HepG2 (cell line): ENCODE measurements around the gene CNN3.

ENCODE experiments used
- MAFG ChIP-seq: sonication (generic); formaldehyde crosslinking; IDR thresholded peaks from 2 replicates; pipeline ENCODE4 v1.5.1; 2020; ENCODE audit warnings: mild to moderate bottlenecking, missing genetic modification reagents
- PHB2 ChIP-seq: fragments of 450-650 bp; IDR thresholded peaks from 2 replicates; pipeline ENCODE4 v1.6.1; 2018; ENCODE audit not compliant: partially characterized antibody
- POLR2AphosphoS5 ChIP-seq: IDR thresholded peaks from 2 replicates; pipeline ENCODE4 v1.6.1; 2012; ENCODE audit warnings: low read depth, low read length
- SP1 ChIP-seq, 2 experiments: fragments of 450-650 bp in 1 of 2; sonication (generic) in 1 of 2; formaldehyde crosslinking in 1 of 2; IDR thresholded peaks; 2 replicates each; pipeline versions ENCODE4 v1.4.0 to v1.6.1; 2016 to 2020; ENCODE audit warnings: missing genetic modification reagents in 1 of 2
- TEAD2 ChIP-seq: sonication (generic); formaldehyde crosslinking; IDR thresholded peaks from 2 replicates; pipeline ENCODE4 v1.9.0; 2021; ENCODE audit warnings: missing genetic modification reagents
- TF ChIP-seq, protein P1 (sequence below): sonication (generic); formaldehyde crosslinking; IDR thresholded peaks from 2 replicates; pipeline ENCODE4 v1.4.0; 2020; ENCODE audit warnings: missing genetic modification reagents, mild to moderate bottlenecking, borderline replicate concordance

DNA sequence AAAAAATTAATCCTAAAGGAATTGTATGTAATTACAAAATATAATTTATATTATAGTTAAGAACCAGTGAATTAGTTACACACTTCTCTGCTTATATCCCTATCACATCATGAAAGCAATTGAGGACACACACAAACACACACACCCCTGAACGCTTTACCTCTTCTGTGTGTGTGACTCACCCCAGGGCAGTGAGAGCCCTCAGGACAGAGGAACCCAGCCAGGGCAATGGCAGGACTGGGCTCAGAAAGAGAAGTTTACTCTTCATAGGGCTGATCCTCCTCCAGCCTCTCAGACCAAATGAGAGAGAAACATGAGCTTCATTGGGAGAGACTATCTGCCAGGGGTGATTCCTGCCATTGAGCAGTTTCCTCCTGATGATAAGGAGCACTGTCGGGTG lies 68.6 kb downstream of the CNN3 start:
- TF ChIP-seq, protein P1, sequence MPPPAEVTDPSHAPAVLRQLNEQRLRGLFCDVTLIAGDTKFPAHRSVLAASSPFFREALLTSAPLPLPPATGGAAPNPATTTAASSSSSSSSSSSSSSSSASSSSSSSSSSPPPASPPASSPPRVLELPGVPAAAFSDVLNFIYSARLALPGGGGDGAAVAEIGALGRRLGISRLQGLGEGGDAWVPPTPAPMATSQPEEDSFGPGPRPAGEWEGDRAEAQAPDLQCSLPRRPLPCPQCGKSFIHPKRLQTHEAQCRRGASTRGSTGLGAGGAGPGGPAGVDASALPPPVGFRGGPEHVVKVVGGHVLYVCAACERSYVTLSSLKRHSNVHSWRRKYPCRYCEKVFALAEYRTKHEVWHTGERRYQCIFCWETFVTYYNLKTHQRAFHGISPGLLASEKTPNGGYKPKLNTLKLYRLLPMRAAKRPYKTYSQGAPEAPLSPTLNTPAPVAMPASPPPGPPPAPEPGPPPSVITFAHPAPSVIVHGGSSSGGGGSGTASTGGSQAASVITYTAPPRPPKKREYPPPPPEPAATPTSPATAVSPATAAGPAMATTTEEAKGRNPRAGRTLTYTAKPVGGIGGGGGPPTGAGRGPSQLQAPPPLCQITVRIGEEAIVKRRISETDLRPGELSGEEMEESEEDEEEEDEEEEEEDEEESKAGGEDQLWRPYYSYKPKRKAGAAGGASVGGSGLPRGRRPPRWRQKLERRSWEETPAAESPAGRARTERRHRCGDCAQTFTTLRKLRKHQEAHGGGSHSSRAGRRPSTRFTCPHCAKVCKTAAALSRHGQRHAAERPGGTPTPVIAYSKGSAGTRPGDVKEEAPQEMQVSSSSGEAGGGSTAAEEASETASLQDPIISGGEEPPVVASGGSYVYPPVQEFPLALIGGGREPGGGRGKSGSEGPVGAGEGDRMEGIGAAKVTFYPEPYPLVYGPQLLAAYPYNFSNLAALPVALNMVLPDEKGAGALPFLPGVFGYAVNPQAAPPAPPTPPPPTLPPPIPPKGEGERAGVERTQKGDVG = no peak
- TF ChIP-seq POLR2AphosphoS5 (no peak), SP1 (IDR thresholded peaks at IDR 0.05) (no peak), SP1 (CRISPR knock-in tag; IDR thresholded peaks at IDR 0.05) (no peak), TEAD2 (no peak), MAFG (CRISPR knock-in tag) (no peak), PHB2 (no peak)
